Measurements from ENCODE around the gene MAN1A2. TPM values are rescaled to one million over a fixed set of nuclear protein-coding genes. Genes with fewer than 3 reads are reported as not detected.
"Not testable (repeated sequence)": the region's sequence is repeated elsewhere in the genome, so short reads cannot be mapped to it uniquely, and the experiment has no call there.

MAN1A2 gene
- total RNA-seq, 6 experiments from 2014 or later, result 24.6 to 39.2 (median 31.2) TPM

- intact Hi-C loops (cut with DNase I), result no loop called here
Observed at GRCh38 chr1:117555806-117556205, 188.6 kb downstream of the MAN1A2 start.

DNA sequence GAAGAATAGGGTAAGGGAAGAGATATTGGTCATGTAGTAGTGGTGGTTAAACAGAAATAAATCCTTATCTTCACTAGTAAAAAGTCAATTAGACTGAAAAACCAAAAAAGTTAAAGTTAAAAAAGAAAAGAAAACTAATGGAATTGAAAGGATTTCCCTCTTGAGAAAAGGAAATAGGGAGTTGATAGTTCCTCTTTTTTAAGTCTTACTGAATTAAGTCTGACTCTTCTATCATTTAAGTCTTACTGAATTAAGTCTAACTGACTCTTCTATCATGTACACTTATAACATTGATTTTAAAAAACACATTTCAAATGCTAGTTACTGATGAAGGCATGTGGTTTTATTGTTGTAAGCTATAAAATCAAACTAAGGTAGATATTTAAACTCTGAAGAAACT, 189.1 kb downstream of the MAN1A2 start:
- Histone ChIP-seq H3K4me1 (no peaks in the 10 kb centered on the region), H3K27me3 (no peaks in the 10 kb centered on the region), H3K36me3 (no peaks in the 10 kb centered on the region), H3K4me3 (no peak overlapping the region), H3K9me3 (no peaks in the 10 kb centered on the region), H3K27ac (no peak overlapping the region)
- intact Hi-C loops (cut with DNase I), result no loop called here
- DNase-seq (no peak), ATAC-seq (no peak)
- TF ChIP-seq POLR2A (IDR thresholded peaks at IDR 0.05) (no peak), CTCF (IDR thresholded peaks at IDR 0.05) (no peak)

More at GRCh38 chr1:117555806-117556205, 188.6 kb downstream of the MAN1A2 start:
- Histone ChIP-seq H3K4me1 (no peaks in the 10 kb centered on the region), H3K4me3 (no peak overlapping the region), H3K9me3 (no peaks in the 10 kb centered on the region), H3K27ac (no peak overlapping the region), H3K36me3 (no peaks in the 10 kb centered on the region), H3K27me3 (no peaks in the 10 kb centered on the region)
- WGBS (ENCODE audit: insufficient coverage, low coverage, low lambda C conversion rate, missing lambda C conversion rate), result 67% methylated on average over 2 of the region's 3 CpGs
- DNase-seq, result no peak
- ATAC-seq, result no peak
- TF ChIP-seq POLR2A (IDR thresholded peaks at IDR 0.05), result no peak
- TF ChIP-seq CTCF (IDR thresholded peaks at IDR 0.05), result no peak

- DNase-seq (no peak), ATAC-seq (no peak)
- TF ChIP-seq POLR2A (IDR thresholded peaks at IDR 0.05) (no peak), CTCF (IDR thresholded peaks at IDR 0.05) (no peak)
- no peaks in the 10 kb centered on the region for H3K4me1 ChIP-seq
- no peaks in the 10 kb centered on the region for H3K9me3 ChIP-seq
- intact Hi-C loops (cut with DNase I), result no loop called here
- no peaks in the 10 kb centered on the region for H3K27me3 ChIP-seq
- no peak overlapping the region for H3K27ac ChIP-seq
- H3K36me3 ChIP-seq, result no peaks in the 10 kb centered on the region
- no peak overlapping the region for H3K4me3 ChIP-seq
Observed at GRCh38 chr1:117556976-117557375, 189.7 kb downstream of the MAN1A2 start.

DNA sequence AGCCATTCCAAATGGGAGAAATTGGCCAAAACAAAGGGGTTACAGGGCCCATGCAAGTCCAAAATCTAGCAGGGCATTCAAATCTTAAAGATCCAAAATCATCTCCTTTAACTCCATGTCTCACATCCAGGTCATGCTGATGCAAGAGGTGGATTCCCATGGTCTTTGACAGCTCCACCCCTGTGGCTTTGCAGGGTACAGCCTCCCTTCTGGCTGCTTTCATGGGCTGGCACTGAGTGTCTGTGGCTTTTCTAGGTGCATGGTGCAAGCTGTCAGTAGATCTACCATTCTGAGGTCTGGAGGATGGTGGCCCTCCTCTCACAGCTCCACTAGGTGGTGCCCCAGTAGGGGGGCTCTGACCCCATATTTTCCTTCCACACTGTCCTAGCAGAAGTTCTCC, 191.2 kb downstream of the MAN1A2 start:
- intact Hi-C loops (cut with DNase I), result not testable (repeated sequence)

GRCh38 chr1:117559139-117559538, 191.9 kb downstream of the MAN1A2 start:
- DNase-seq (no peak), ATAC-seq (no peak)
- Histone ChIP-seq H3K36me3 (no peaks in the 10 kb centered on the region), H3K4me1 (peaks cover 0 to 12% (median 0%) of the 10 kb centered on the region in 4 donors), H3K27ac (no peak overlapping the region), H3K9me3 (no peaks in the 10 kb centered on the region), H3K4me3 (no peak overlapping the region), H3K27me3 (no peaks in the 10 kb centered on the region)
- WGBS (ENCODE audit: insufficient coverage, low coverage, low lambda C conversion rate, missing lambda C conversion rate), result 91% methylated on average over 3 of the region's 3 CpGs
- intact Hi-C loops (cut with DNase I), result no loop called here
- TF ChIP-seq CTCF (IDR thresholded peaks at IDR 0.05), result no peak
- TF ChIP-seq POLR2A (IDR thresholded peaks at IDR 0.05), result no peak

More for the DNA sequence above, 191.2 kb downstream of the MAN1A2 start:
- H3K27ac ChIP-seq, H3K4me3 ChIP-seq, ATAC-seq, DNase-seq, H3K36me3 ChIP-seq, H3K9me3 ChIP-seq, H3K27me3 ChIP-seq: not testable (repeated sequence)
- H3K4me1 ChIP-seq, result peaks cover 0 to 12% (median 0%) of the 10 kb centered on the region in 4 donors
